HepG2 (cell line): Measurements from ENCODE around the gene NF2. TPM values are rescaled to one million over a fixed set of nuclear protein-coding genes. Genes with fewer than 3 reads are reported as not detected.

Experiments
- ATAC-seq: fragments of 200-7000 bp; cut with Tn5 transposase; 3 replicates; pipeline ENCODE4 v1.9.1; 2020; ENCODE audit warnings: mild to moderate bottlenecking, moderate library complexity
- BruUV-seq: library from RNA; stranded (reverse); fragments of 400-500 nt; replicated peaks from 2 replicates; lab custom pipeline; 2021; lab: Mats Ljungman, UMichigan
- CTCF ChIA-PET: fragments of 300-600 bp; formaldehyde crosslinking; extraction: SDS; loops from one replicate; lab custom pipeline; 2021; ENCODE audit warnings: low total read pairs, inconsistent platforms, low intra/inter-chr PET ratio; lab: Yijun Ruan, JAX
- POLR2A ChIA-PET: fragments of 350-600 bp; sonication (Branson Sonifier 250); formaldehyde crosslinking; loops from one replicate; lab custom pipeline; 2020; ENCODE audit warnings: antibody characterized with exemption, inconsistent platforms; lab: Yijun Ruan, JAX
- DNase-seq: peaks from one replicate; pipeline ENCODE4 v3.0.0-alpha.2; 2015; ENCODE audit warnings: low spot score
- FAIRE-seq: peaks from 3 replicates; lab custom pipeline; 2011; peaks lifted over from hg19 to GRCh38; lab: Jason Lieb, UNC
- H2AFZ ChIP-seq: one replicate; pipeline ENCODE4 v1.6.1; 2011; ENCODE audit warnings: low read length, inconsistent platforms
- H3K27ac ChIP-seq: fragments of 300-600 bp; 3 replicates; pipeline ENCODE4 v1.8.0; 2011; ENCODE audit warnings: mixed run types, mild to moderate bottlenecking, mixed read lengths, low read length, inconsistent platforms; ENCODE audit not compliant: insufficient read depth; ENCODE audit errors: extremely low read length
- H3K27me3 ChIP-seq, 2 experiments: fragments of 200-600 bp in 1 of 2; 2 replicates in 1 of 2; 3 replicates in 1 of 2; pipeline versions ENCODE4 v1.6.0 to v1.8.0; 2011; ENCODE audit warnings: low read length in 2 of 2, mild to moderate bottlenecking in 2 of 2, moderate library complexity in 2 of 2, inconsistent platforms in 1 of 2; ENCODE audit not compliant: insufficient read depth in 2 of 2, control insufficient read depth in 1 of 2
- H3K36me3 ChIP-seq, 2 experiments: fragments of 200-600 bp in 1 of 2; replicated peaks in 1 of 2; 2 replicates in 1 of 2; 3 replicates in 1 of 2; pipeline versions ENCODE4 v1.5.1 to v1.8.0; 2011; ENCODE audit warnings: low read length in 2 of 2, inconsistent platforms in 1 of 2; ENCODE audit not compliant: insufficient read depth in 2 of 2, control insufficient read depth in 1 of 2
- H3K4me1 ChIP-seq: 2 replicates; pipeline ENCODE4 v1.5.1; 2012; ENCODE audit warnings: low read length, inconsistent platforms; ENCODE audit not compliant: insufficient read depth
- H3K4me2 ChIP-seq: 2 replicates; pipeline ENCODE4 v1.6.0; 2011; ENCODE audit warnings: low read depth, low read length, inconsistent platforms
- H3K4me3 ChIP-seq, 3 experiments: fragments of 200-600 bp in 1 of 3; sonication (generic), shearing (Covaris generic) in 1 of 3; replicated peaks in 1 of 3; 2 replicates each; pipeline ENCODE4 v1.5.1; 2011 to 2016; ENCODE audit warnings: low read length in 3 of 3, inconsistent platforms in 2 of 3, low read depth in 2 of 3, mild to moderate bottlenecking in 2 of 3, control low read depth in 1 of 3, mixed read lengths in 1 of 3; ENCODE audit not compliant: insufficient read depth in 1 of 3
- H3K79me2 ChIP-seq: one replicate; pipeline ENCODE4 v1.6.1; 2011; ENCODE audit warnings: low read length, inconsistent platforms; ENCODE audit not compliant: insufficient read depth
- H3K9ac ChIP-seq: 2 replicates; pipeline ENCODE4 v1.6.0; 2011; ENCODE audit warnings: mild to moderate bottlenecking, low read depth, low read length, inconsistent platforms; ENCODE audit not compliant: insufficient read depth
- H3K9me3 ChIP-seq: 2 replicates; pipeline ENCODE4 v1.5.1; 2012; ENCODE audit warnings: mild to moderate bottlenecking, low read length
- H4K20me1 ChIP-seq: 2 replicates; pipeline ENCODE4 v1.6.0; 2011; ENCODE audit warnings: inconsistent platforms, mild to moderate bottlenecking, low read length, moderate library complexity; ENCODE audit not compliant: insufficient read depth
- BHLHE40 ChIP-seq: IDR thresholded peaks from 2 replicates; pipeline ENCODE4 v1.6.1; 2011; ENCODE audit warnings: low read length, improper control_type of control experiment
- FOXK2 ChIP-seq: fragments of 450-650 bp; IDR thresholded peaks from 2 replicates; pipeline ENCODE4 v1.6.1; 2016
- RBFOX2 ChIP-seq: fragments of 200-400 bp; formaldehyde crosslinking; IDR thresholded peaks from 2 replicates; pipeline ENCODE4 v1.6.1; 2017; ENCODE audit warnings: low read depth, mild to moderate bottlenecking, low read length
- TBX3 ChIP-seq: fragments of 450-650 bp; IDR thresholded peaks from 2 replicates; pipeline ENCODE4 v1.6.1; 2017; ENCODE audit warnings: antibody characterized with exemption, mild to moderate bottlenecking, inconsistent platforms, borderline replicate concordance
- ZNF282 ChIP-seq: fragments of 450-650 bp; IDR thresholded peaks from 2 replicates; pipeline ENCODE4 v1.6.1; 2018; ENCODE audit not compliant: partially characterized antibody
- ZNF331 ChIP-seq: sonication (generic); formaldehyde crosslinking; IDR thresholded peaks from 2 replicates; pipeline ENCODE4 v1.4.0; 2020; ENCODE audit warnings: missing genetic modification reagents
- ZNF562 ChIP-seq: sonication (generic); formaldehyde crosslinking; IDR thresholded peaks from 2 replicates; pipeline ENCODE4 v1.8.0; 2022; ENCODE audit warnings: missing genetic modification reagents, borderline replicate concordance
- WGBS: methylation state at CpG from one replicate; pipeline ENCODE4 v1.1.6; 2017; ENCODE audit warnings: low lambda C conversion rate; 5-methylcytosine and 5-hydroxymethylcytosine counted together
- in situ Hi-C: cut with HindIII; loops from 2 replicates; pipeline ENCODE4 v1.10.0; 2017; ENCODE audit warnings: low pct_unique_long_range_greater_than_20kb; ENCODE audit not compliant: extremely low pct_ligation_motif_present
- intact Hi-C: fragments of 100-400 bp; cut with micrococcal nuclease; formaldehyde crosslinking; loops from one replicate; pipeline ENCODE4 v1.10.0; 2022; ENCODE audit not compliant: unreplicated experiment
- polyA plus RNA-seq, 8 experiments: library from polyadenylated mRNA; depleted of rRNA in 3 of 8; stranded (reverse) in 7 of 8; unstranded in 1 of 8; fragments of >200 nt; fragmentation: Illumina TruSeq in 4 of 8; extraction: Trizol in 4 of 8; gene quantifications; 2 replicates each; pipeline versions ENCODE4 v1.2.1 to v1.2.3, GENCODE V29; 2011 to 2016; ENCODE audit warnings: low read depth in 4 of 8, missing spikeins in 1 of 8, mixed read lengths in 1 of 8; ENCODE audit not compliant: insufficient read depth in 1 of 8
- total RNA-seq, 5 experiments: library from RNA; depleted of rRNA; stranded (reverse); fragments of >200 nt; fragmentation: Illumina TruSeq; extraction: Trizol; gene quantifications; 2 replicates each; pipeline ENCODE4 v1.2.3, GENCODE V29; 2016; ENCODE audit warnings: low read depth in 1 of 5
- TF ChIP-seq, protein P1 (sequence below): IDR thresholded peaks from 2 replicates; pipeline ENCODE4 v1.6.1; 2016; ENCODE audit warnings: missing compliant biosample characterization, missing genetic modification reagents, borderline replicate concordance

NF2 gene
- total and polyA plus RNA-seq, 2 of the 13 experiments (the other 11 are each of a cell fraction or from before 2014, with no cell fraction given): 9.3 to 33.3 TPM

GRCh38 chr22:29670626-29671025, 67.2 kb downstream of the NF2 start:
- in situ Hi-C loops (no loop called here), intact Hi-C loops (no loop called here)
- Histone ChIP-seq H3K27me3 (no peaks in the 10 kb centered on the region; a peak in 1 of 5 replicates), H2AFZ (no peak overlapping the region), H3K36me3 (peaks cover 31 to 59% of the 10 kb centered on the region in 2 experiments), H3K4me3 (no peak overlapping the region)
- BruUV-seq: no TSS peak
- 90% methylated on average over 3 of the region's 3 CpGs for WGBS
- no peak for ATAC-seq
- POLR2A ChIA-PET: no interaction called here
- TF ChIP-seq ZNF331: no peak
- no peak for TF ChIP-seq ZNF282
- no peak for TF ChIP-seq ZNF562 (CRISPR knock-in tag)
- no peak for TF ChIP-seq BHLHE40
- no peak for TF ChIP-seq FOXK2
- TF ChIP-seq, protein P1, sequence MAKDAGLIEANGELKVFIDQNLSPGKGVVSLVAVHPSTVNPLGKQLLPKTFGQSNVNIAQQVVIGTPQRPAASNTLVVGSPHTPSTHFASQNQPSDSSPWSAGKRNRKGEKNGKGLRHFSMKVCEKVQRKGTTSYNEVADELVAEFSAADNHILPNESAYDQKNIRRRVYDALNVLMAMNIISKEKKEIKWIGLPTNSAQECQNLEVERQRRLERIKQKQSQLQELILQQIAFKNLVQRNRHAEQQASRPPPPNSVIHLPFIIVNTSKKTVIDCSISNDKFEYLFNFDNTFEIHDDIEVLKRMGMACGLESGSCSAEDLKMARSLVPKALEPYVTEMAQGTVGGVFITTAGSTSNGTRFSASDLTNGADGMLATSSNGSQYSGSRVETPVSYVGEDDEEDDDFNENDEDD: no peak
- TF ChIP-seq, all 625 proteins: peak for 0
- H3K79me2 ChIP-seq: no peaks in the 10 kb centered on the region
- no peak overlapping the region for H3K27ac ChIP-seq
- no peak overlapping the region for H3K9ac ChIP-seq
- no peaks in the 10 kb centered on the region for H4K20me1 ChIP-seq
- H3K9me3 ChIP-seq: no peaks in the 10 kb centered on the region
- no peaks in the 10 kb centered on the region for H3K4me1 ChIP-seq
- H3K4me2 ChIP-seq: no peak overlapping the region
- CTCF ChIA-PET: no interaction called here
- DNase-seq (no peak), FAIRE-seq (no peak)

- POLR2A ChIA-PET: no interaction called here
- Histone ChIP-seq H3K36me3 (peaks cover 33 to 72% of the 10 kb centered on the region in 2 experiments), H3K79me2 (no peaks in the 10 kb centered on the region), H3K4me2 (no peak overlapping the region), H3K9ac (no peak overlapping the region), H2AFZ (no peak overlapping the region), H3K4me1 (no peaks in the 10 kb centered on the region), H3K27me3 (no peaks in the 10 kb centered on the region; a peak in 1 of 5 replicates), H3K4me3 (no peak overlapping the region), H3K9me3 (no peaks in the 10 kb centered on the region), H4K20me1 (no peaks in the 10 kb centered on the region), H3K27ac (no peak overlapping the region)
- ATAC-seq (no peak), DNase-seq (no peak), FAIRE-seq (no peak)
- WGBS: 98% methylated on average over 12 of the region's 14 CpGs
- intact Hi-C loops: no loop called here
- BruUV-seq: no TSS peak
- in situ Hi-C loops: no loop called here
- TF ChIP-seq TBX3: no peak
- no peak for TF ChIP-seq RBFOX2
- CTCF ChIA-PET: no interaction called here
These were observed 70.1 kb downstream of the NF2 start for GRCh38 chr22:29673361-29674066.
